ENCODE measurements around the gene ZMYND12. TPM values are rescaled to one million over a fixed set of nuclear protein-coding genes. Genes with fewer than 3 reads are reported as not detected.

The ZMYND12 gene
- total RNA-seq, 2 donors from 2014 or later = 1.0 to 1.3 TPM

GRCh38 chr1:42453386-42453785, 2.4 kb downstream of the ZMYND12 start:
- Histone ChIP-seq H3K4me1 (peaks cover 24% of the 10 kb centered on the region), H3K27me3 (no peaks in the 10 kb centered on the region), H3K36me3 (replicated peaks in 1 of 2; ENCODE audit: insufficient read depth in 1 of 2, low read depth in 2 of 2) (no peaks in the 10 kb centered on the region), H3K9me3 (no peaks in the 10 kb centered on the region), H3K4me3 (no peak overlapping the region), H3K27ac (no peak overlapping the region)
- TF ChIP-seq CTCF (IDR thresholded peaks at IDR 0.05) (no peak), POLR2A (IDR thresholded peaks at IDR 0.05) (no peak)
- 84 to 92% methylated on average over 4 of the region's 4 CpGs for WGBS, 2 donors
- ATAC-seq (no peak), DNase-seq (no peak)
- intact Hi-C loops (cut with DNase I) = no loop called here

- DNase-seq (no peak), ATAC-seq (no peak)
- no peak for TF ChIP-seq POLR2A (IDR thresholded peaks at IDR 0.05)
- no peak for TF ChIP-seq CTCF (IDR thresholded peaks at IDR 0.05)
- no peak overlapping the region for H3K27ac ChIP-seq
- H3K9me3 ChIP-seq = no peaks in the 10 kb centered on the region
- peaks cover 2% of the 10 kb centered on the region for H3K4me1 ChIP-seq
- intact Hi-C loops (cut with DNase I) = no loop called here
- H3K4me3 ChIP-seq = no peak overlapping the region
- H3K36me3 ChIP-seq (replicated peaks in 1 of 2; ENCODE audit: insufficient read depth in 1 of 2, low read depth in 2 of 2) = no peaks in the 10 kb centered on the region
- 88 to 91% methylated on average over 1 of the region's 1 CpG for WGBS, 2 donors
- H3K27me3 ChIP-seq = no peaks in the 10 kb centered on the region
Observed at GRCh38 chr1:42450061-42450460, 5.8 kb downstream of the ZMYND12 start.

- ATAC-seq = no peak
- H3K27me3 ChIP-seq = no peaks in the 10 kb centered on the region
- no peaks in the 10 kb centered on the region for H3K9me3 ChIP-seq
- H3K4me3 ChIP-seq = no peak overlapping the region
- H3K27ac ChIP-seq = no peak overlapping the region
- no peak for DNase-seq
- intact Hi-C loops (cut with DNase I) = no loop called here
- H3K36me3 ChIP-seq (replicated peaks in 1 of 2; ENCODE audit: insufficient read depth in 1 of 2, low read depth in 2 of 2) = no peaks in the 10 kb centered on the region
- TF ChIP-seq POLR2A (IDR thresholded peaks at IDR 0.05) (no peak), CTCF (IDR thresholded peaks at IDR 0.05) (no peak)
- no peaks in the 10 kb centered on the region for H3K4me1 ChIP-seq
Observed at GRCh38 chr1:42449256-42449655, 6.6 kb downstream of the ZMYND12 start.

GRCh38 chr1:42442662-42443061, 13.2 kb downstream of the ZMYND12 start:
- DNase-seq (no peak), ATAC-seq (no peak)
- Histone ChIP-seq H3K36me3 (replicated peaks in 1 of 2; ENCODE audit: insufficient read depth in 1 of 2, low read depth in 2 of 2) (no peaks in the 10 kb centered on the region), H3K9me3 (no peaks in the 10 kb centered on the region), H3K27ac (no peak overlapping the region), H3K27me3 (no peaks in the 10 kb centered on the region), H3K4me1 (no peaks in the 10 kb centered on the region), H3K4me3 (no peak overlapping the region)
- no peak for TF ChIP-seq CTCF (IDR thresholded peaks at IDR 0.05)
- TF ChIP-seq POLR2A (IDR thresholded peaks at IDR 0.05) = no peak
- WGBS, 2 donors = 20 to 28% methylated on average over 2 of the region's 2 CpGs
- intact Hi-C loops (cut with DNase I) = no loop called here

- H3K27me3 ChIP-seq = no peaks in the 10 kb centered on the region
- H3K4me1 ChIP-seq = no peaks in the 10 kb centered on the region
- WGBS, 2 donors = 38 to 41% methylated on average over 2 of the region's 2 CpGs
- ATAC-seq (no peak), DNase-seq (no peak)
- intact Hi-C loops (cut with DNase I) = no loop called here
- H3K27ac ChIP-seq = no peak overlapping the region
- no peaks in the 10 kb centered on the region for H3K9me3 ChIP-seq
- no peaks in the 10 kb centered on the region for H3K36me3 ChIP-seq (replicated peaks in 1 of 2; ENCODE audit: insufficient read depth in 1 of 2, low read depth in 2 of 2)
- H3K4me3 ChIP-seq = no peak overlapping the region
- TF ChIP-seq POLR2A (IDR thresholded peaks at IDR 0.05) (no peak), CTCF (IDR thresholded peaks at IDR 0.05) (no peak)
Observed at GRCh38 chr1:42439940-42440339, 15.9 kb downstream of the ZMYND12 start.

Measured in body of pancreas (tissue), 4 donors.